ENCODE data around the gene MYCBP2.
"Not testable (repeated sequence)": the region's sequence is repeated elsewhere in the genome, so short reads cannot be mapped to it uniquely, and the experiment has no call there.

MYCBP2 gene

DNA sequence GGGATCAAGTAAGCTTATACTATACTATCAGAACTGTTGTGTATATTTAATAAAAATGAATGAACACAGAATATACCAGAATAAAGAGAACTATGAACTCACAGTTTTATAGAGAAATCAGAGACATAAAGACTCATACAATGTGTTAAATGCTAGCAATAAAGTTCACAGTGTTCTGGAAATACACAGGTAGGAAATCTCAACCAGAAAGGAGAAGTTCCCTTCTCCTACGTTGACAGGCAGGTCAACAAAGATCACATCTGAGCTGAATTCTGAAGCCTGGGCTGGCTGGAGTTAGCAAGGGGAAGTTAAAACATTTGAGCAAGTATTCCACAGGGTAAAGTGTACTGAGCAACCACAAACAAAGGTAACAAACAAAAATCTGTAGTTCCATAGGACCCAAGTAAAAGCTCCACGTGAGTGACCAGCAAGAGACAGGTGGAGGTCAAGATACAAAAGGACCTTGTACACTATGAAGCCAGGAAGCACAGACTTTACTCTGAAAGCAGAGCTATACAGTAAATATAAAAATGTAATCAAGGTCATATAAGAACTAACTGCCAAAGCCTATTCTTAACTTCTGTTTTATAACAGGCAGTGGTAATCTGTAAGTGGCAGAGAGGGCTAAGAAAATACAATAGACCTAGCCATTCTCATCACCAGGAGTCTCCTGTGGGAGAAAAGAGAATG, 312.9 kb downstream of the MYCBP2 start:
- peaks cover 9% of the 10 kb centered on the region for H3K36me3 ChIP-seq (ENCODE audit: control insufficient read depth, insufficient read depth, low read length)
- TF ChIP-seq, protein P1, sequence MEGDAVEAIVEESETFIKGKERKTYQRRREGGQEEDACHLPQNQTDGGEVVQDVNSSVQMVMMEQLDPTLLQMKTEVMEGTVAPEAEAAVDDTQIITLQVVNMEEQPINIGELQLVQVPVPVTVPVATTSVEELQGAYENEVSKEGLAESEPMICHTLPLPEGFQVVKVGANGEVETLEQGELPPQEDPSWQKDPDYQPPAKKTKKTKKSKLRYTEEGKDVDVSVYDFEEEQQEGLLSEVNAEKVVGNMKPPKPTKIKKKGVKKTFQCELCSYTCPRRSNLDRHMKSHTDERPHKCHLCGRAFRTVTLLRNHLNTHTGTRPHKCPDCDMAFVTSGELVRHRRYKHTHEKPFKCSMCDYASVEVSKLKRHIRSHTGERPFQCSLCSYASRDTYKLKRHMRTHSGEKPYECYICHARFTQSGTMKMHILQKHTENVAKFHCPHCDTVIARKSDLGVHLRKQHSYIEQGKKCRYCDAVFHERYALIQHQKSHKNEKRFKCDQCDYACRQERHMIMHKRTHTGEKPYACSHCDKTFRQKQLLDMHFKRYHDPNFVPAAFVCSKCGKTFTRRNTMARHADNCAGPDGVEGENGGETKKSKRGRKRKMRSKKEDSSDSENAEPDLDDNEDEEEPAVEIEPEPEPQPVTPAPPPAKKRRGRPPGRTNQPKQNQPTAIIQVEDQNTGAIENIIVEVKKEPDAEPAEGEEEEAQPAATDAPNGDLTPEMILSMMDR (IDR thresholded peaks at IDR 0.05; ENCODE audit: insufficient read depth, low read length, poor library complexity, severe bottlenecking), result no peak
- H3K27me3 ChIP-seq (replicated peaks; ENCODE audit: control insufficient read depth, insufficient read depth, low read length), result no peaks in the 10 kb centered on the region
- DNase-seq (ENCODE audit: extremely low read depth, insufficient read length), result no peak
- H3K4me3 ChIP-seq (replicated peaks; ENCODE audit: low read depth, low read length), result no peak overlapping the region

DNA sequence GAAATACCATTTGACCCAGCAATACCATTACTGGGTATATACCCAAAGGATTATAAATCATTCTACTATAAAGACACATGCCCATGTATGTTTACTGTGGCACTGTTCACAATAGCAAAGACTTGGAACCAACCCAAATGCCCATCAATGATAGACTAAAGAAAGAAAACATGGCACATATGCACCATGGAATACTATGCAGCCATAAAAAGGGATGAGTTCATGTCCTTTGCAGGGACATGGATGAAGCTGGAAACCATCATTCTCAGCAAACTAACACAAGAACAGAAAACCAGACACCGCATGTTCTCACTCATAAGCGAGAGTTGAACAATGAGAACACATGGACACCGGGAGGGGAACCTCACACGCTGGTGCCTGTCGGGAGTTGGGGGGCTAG, 317.2 kb downstream of the MYCBP2 start:
- not testable (repeated sequence) for H3K36me3 ChIP-seq (ENCODE audit: control insufficient read depth, insufficient read depth, low read length)

GRCh38 chr13:77009011-77009410, 317.9 kb downstream of the MYCBP2 start:
- Histone ChIP-seq H3K36me3 (ENCODE audit: control insufficient read depth, insufficient read depth, low read length) (peaks cover 10% of the 10 kb centered on the region), H3K27me3 (replicated peaks; ENCODE audit: control insufficient read depth, insufficient read depth, low read length) (no peaks in the 10 kb centered on the region), H3K4me3 (replicated peaks; ENCODE audit: low read depth, low read length) (no peak overlapping the region)
- peak; percentile 37 for DNase-seq (ENCODE audit: extremely low read depth, insufficient read length)
- TF ChIP-seq, protein P1 (IDR thresholded peaks at IDR 0.05; ENCODE audit: insufficient read depth, low read length, poor library complexity, severe bottlenecking), result no peak

More for the DNA sequence above, 317.2 kb downstream of the MYCBP2 start:
- DNase-seq (ENCODE audit: extremely low read depth, insufficient read length); H3K27me3 ChIP-seq (replicated peaks; ENCODE audit: control insufficient read depth, insufficient read depth, low read length); H3K4me3 ChIP-seq (replicated peaks; ENCODE audit: low read depth, low read length): not testable (repeated sequence)

DNA sequence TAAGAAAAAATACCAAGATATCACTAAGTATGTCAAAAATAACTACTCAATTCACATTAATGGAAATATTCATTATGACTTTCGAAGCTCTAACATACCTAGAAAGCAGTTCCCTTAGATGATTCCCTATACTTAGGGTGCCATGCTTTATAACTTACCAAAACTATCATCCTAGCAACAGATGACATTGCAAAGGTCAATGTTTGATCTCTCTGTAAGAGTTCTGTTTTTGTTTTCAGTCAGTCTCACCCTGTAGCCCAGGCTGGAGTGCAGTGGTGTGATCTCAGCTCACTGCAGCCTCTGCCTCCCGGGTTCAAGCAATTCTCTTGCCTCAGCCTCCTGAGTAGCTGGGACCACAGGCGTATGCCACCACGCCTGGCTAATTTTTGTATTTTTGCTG, 318.6 kb downstream of the MYCBP2 start:
- not testable (repeated sequence) for H3K36me3 ChIP-seq (ENCODE audit: control insufficient read depth, insufficient read depth, low read length); H3K27me3 ChIP-seq (replicated peaks; ENCODE audit: control insufficient read depth, insufficient read depth, low read length); DNase-seq (ENCODE audit: extremely low read depth, insufficient read length); H3K4me3 ChIP-seq (replicated peaks; ENCODE audit: low read depth, low read length)

DNA sequence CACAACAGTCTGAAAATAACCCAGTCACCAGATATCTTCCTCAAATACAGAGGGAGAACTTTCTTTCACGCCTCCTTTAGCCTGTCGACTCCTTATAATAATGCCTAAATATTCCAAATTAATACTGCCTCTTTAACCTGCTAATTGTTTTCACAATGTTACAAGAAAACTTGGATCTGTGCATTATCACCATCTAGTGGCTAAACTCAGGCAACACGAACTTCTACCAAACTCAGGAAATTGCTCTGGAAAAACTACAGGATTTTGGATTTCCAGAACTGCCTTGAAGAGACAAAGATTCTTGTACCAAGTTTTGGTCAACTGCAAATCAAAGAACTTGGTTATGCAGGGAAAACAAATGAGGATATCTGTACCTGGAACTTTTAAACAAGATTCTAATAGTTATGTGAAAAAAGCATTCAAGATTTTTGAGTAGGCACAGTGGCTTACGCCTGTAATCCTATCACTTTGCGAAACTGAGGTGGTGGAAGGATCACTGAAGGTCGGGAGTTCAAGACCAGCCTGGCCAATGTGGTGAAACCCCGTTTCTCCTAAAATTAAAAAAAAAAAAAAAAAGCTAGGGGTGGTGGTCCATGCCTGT, 324.2 kb downstream of the MYCBP2 start:
- peaks cover 5% of the 10 kb centered on the region for H3K36me3 ChIP-seq (ENCODE audit: control insufficient read depth, insufficient read depth, low read length)
- no peak for DNase-seq (ENCODE audit: extremely low read depth, insufficient read length)
- TF ChIP-seq, protein P1 (IDR thresholded peaks at IDR 0.05; ENCODE audit: insufficient read depth, low read length, poor library complexity, severe bottlenecking), result peak; percentile 52

DNA sequence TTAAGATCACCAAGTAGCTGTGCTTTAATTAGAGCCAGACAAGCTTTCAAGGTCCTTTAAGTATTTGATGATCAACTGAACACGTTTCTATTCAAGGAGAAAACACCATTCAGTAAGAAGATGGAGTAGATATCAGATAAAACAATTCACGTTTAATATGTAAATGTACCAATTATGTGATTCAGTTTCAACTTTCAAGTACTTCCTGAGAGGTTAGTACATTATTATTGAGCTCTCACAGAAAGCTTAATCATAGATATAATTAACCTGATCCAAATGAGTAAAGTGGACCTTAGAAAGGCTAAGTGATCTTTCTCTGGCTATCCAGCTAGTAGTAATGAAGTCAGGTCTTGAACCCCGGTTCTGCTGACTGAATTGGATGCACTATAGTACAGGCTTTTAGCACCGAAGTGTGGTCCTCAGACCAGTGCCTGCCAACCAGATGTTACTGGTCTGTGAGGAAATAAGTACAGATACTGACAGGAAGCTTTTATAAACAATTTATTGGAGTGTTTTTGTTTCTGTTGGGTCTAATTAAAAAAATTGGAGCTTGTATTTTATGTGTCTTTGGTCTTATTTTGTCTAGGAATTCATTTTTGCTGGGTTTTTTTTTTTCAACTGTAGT, 324.8 kb downstream of the MYCBP2 start:
- H3K36me3 ChIP-seq (ENCODE audit: control insufficient read depth, insufficient read depth, low read length), result peaks cover 3% of the 10 kb centered on the region
- no peak overlapping the region for H3K4me3 ChIP-seq (replicated peaks; ENCODE audit: low read depth, low read length)
- no peaks in the 10 kb centered on the region for H3K27me3 ChIP-seq (replicated peaks; ENCODE audit: control insufficient read depth, insufficient read depth, low read length)
- TF ChIP-seq, protein P1 (IDR thresholded peaks at IDR 0.05; ENCODE audit: insufficient read depth, low read length, poor library complexity, severe bottlenecking), result no peak
- DNase-seq (ENCODE audit: extremely low read depth, insufficient read length), result no peak

More for the DNA sequence above, 324.2 kb downstream of the MYCBP2 start:
- Histone ChIP-seq H3K4me3 (replicated peaks; ENCODE audit: low read depth, low read length) (no peak overlapping the region), H3K27me3 (replicated peaks; ENCODE audit: control insufficient read depth, insufficient read depth, low read length) (no peaks in the 10 kb centered on the region)

Data from GM06990 (cell line).